Central memory CD4-positive, alpha-beta T cell (primary cell): Measurements from ENCODE around the gene FKBP8.

Experiments
- DNase-seq: peaks from one replicate; pipeline ENCODE4 v3.0.0; 2022

FKBP8 gene

GRCh38 chr19:18520848-18521691 is 22.3 kb downstream of the FKBP8 start:
- peak; percentile 21 for DNase-seq

GRCh38 chr19:18519962-18520847 is 23.2 kb downstream of the FKBP8 start:
- peak; percentile 60 for DNase-seq

- DNase-seq: no peak
Measured at GRCh38 chr19:18518639-18519038, 24.7 kb downstream of the FKBP8 start.

DNA sequence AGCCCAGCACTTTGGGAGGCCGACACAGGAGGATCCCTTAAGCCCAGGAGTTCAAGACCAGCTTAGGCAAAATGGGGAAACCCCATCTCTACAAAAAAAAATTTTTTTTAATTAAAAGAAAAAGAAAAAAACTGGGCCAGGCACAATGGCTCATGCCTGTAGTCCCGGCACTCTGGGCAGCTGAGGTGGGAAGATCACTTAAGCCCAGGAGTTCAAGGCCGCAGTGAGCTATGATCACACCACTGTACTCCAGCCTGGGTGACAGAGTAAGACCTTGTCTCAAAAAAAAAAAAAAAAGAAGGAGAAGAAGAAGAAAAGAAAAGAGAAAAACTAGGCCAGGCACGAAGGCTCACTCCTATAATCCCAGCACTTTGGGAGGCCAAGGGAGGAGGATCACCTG is 25.8 kb downstream of the FKBP8 start:
- no peak for DNase-seq

DNA sequence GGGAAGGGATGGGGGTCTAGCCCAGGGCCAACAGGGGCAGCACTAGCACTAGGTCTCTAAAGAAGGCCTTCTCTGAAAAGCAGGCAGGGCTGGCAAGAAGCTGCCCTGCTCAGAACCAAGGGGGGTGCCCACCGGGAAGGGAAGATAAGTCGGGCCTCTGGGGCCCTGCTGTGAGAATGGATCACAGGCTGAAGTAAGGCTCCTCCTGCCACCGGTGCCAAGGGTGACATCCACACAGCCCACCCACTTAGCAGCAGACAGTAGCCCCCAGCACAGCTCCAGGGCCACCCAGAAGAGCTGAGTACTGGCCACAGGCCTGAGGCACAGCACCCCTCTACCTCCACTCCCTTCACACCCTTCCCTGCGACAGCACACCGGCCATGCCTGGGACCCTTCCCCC is 27.4 kb downstream of the FKBP8 start:
- DNase-seq: no peak

DNA sequence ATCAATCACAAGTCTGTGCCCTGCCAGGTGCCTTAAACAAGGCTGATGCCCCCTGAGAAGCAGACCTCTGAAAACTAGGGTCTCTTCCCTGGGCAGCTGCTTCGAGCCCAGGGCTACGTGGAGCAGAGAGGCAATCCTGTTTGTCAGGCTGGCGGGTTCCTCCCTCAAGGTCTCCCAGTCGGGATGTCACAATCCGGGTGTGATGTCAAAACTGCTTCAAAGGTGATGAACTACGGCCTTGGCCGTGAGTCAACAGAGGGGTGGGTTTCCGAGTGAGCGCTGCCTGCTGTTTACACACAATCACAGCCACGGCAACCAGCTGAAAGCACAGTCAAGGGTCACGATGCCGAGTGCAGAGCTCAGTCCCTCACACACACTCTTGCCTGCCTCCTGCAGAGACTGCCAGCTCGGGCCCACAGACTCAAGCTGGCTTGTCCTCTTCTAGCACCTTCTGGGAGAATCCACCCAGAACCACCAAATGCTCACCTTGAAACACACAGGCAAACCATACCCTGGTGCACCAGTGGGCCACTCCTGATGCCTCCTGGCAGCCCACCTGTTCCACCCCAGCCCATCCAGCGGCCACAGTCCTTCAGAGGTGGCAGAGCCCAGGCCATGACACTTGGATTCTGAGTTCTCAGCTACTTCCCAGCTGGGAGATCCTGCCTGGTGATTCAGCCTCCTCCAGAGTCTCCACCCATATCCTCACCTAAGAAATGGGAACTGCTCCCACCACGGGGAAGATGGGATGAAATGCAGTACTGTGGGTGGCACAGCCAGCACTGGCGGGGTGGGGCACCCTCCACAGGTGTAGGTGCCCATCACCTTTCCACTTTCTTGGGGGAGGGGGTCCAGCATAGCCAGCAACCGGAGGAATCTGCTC is 28.3 kb downstream of the FKBP8 start:
- peak; percentile 43 for DNase-seq

DNA sequence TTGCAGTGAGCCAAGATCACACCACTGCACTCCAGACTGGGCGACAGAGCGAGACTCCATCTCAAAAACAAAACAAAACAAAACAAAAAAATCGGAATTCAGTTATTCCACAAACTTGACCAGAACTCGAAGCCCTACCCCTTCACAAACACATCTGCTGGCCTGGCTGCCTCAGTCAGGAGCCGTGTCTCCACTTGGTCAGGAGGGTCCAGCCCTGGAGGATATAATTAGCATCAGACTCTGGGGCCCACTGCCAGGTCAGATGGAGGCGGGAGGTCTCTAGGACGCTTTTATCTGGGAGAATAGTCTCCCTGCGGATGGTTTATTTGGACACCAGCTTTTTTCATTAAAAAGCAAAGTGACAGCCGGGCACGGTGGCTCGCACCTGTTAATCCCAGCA is 29.5 kb downstream of the FKBP8 start:
- DNase-seq: no peak

GRCh38 chr19:18510216-18510615 is 33.2 kb downstream of the FKBP8 start:
- DNase-seq: no peak

DNA sequence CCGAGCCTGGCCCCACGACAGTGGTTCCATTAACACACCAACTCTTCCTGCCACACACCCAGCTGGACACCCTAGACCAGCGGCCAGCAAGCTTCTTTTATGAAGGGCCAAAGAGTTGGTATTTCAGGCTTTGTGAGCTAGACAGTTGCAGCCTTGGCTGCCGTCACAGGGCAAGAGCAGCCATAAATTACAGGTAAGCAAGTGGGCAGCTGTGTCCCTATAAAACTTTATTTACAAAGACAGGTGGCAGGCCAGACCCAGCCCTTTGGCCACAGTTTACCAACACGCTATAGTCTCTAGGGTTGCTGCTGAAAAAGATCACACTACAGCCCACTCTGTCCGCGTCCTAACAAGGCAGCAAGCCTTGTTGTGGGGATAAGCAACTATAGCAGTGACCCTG is 34.8 kb downstream of the FKBP8 start:
- no peak for DNase-seq

DNA sequence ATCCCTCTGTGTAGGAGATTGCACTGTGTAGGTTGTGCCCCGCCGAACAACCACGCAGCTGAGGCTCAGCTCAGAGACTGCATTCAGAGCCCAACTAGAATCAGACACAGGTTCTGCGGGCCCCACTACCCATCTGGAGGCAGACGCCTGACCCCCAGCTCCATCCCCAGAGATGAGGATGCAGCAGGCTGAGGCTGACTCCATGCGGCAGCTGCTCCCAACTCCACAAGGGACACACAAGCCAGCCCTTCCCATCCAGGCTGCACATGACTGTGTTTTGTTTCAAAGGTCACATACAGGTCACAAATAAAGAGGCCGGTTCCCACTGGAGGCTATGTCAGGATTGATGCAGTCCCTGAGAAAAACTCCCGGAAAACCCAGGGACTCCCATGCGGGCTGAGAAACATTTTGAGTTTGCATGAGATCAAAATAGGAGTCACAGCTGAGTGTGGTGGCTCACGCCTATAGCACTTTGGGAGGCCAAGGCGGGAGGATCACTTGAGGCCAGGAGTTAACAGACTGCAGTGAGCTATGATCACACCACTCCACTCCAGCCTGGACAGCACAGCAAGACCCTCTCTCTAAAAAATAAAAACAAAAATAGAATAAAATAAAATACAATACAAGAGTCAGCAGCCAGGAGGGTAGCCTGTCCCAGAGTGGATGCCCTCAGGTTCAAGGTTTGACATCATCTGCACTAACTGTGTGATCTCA is 35.5 kb downstream of the FKBP8 start:
- DNase-seq: no peak

DNA sequence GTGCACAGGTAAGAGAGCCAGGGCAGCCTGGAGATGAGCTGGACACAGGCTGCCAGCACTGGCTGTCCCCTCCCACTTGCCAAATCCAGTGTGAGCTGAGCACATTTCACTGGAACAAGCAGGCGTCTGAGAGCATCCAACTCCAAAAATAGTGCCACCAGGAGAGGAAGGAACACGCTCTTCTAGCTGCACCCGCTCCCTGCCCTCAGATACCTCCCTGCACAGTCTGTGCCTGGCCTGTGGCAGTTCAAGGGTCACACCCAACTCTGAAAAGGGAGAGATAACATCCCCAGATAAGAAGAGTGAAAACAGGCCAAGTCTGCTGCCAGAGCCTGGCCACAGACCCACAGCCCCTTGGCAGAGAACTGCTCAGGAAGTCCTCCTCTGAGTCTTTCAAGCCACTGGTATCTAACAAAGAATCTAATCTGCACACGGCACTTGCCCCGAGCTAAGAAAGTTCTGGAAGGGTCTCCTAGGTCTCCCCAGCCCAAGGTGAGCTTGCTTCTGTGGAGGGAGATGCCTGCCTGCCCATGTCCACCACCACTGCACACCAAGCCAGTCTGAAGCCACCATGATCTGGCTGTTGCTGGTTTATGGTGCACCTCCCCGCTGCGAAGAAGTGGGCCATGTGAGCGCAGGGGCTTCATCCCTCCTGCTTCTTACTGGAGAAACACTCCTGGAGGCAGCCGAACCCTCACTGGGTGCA is 36.2 kb downstream of the FKBP8 start:
- DNase-seq: peak; percentile 53

DNA sequence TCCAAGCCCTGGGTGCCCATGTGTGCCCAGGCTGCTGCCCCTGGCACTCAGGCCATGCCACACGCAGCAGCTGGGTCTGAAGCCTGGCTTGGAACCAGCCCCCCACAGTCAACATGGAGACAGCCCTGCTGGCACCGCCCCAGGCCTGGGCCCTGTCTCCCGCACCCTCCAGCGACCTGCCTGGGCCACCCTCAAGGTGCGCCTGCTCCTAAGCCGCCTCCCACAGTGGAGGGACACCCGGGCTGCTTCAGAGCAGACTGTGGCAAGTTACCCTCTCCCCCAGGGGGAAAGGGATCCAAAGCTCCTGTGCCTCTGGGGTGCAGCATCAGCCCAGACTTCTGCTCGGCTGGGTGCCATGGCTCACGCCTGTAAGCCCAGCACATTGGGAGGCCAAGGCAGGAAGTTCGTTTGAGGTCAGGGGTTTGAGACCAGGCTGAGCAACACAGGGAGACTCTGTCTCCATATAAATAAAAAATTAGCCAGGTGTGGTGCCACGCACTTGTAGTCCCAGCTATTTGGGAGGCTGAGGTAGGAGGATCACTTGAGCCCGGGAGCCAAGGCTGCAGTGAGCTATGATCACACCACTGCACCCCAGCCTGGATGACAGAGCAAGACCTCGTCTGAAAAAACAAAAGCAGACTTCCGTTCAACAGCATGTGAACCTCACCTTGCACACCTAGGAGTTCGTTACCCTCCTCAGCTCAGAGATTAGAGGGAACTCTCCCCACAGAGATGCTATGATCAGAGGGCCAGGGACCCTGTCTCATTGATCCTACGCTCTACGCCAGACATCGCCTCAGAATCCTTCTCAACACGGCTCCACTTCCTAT is 37.1 kb downstream of the FKBP8 start:
- DNase-seq: peak; percentile 38

- DNase-seq: no peak
Measured at GRCh38 chr19:18504886-18505610, 38.3 kb downstream of the FKBP8 start.

DNA sequence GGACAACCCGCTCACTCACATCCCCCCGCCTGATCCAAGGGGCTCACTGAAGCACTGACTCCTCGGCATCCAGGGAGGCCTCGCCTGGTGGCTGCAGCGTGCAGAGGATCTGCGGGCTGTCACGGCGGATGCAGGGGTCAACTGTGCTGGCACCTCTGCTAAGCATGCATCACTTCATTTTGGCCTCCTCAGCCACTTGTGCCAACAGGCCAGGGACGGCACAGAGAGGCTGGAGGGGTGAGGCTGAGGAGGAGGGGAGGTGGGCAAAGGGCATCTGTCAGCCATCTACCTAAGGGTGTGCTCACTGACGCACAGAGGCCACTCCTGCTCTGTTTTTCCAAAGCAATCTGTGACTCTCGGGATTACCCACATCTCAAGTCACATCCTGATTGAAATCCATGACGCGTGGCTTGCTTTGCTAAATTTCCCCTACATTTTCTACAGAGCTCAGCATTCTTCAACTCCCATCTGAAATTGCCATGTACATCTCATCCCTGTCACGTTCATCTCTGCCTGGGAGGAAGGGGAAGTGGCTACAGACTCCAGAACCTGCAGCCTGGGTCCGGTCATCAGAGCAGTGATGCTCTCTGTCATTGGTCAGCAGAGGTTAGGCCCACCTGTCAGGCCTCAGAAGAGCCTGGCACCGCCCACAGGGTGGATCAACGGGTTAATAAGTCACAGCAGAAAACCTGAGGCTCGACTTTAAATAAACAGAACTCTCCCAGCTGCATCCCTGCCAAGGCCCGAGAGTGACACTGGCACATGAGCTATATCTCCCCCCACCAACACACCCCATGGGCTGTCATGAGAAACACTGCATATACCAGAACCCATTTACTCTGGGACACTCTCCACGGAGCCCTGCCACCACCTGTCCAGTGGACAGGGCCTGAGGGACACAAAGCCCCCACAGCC is 39.1 kb downstream of the FKBP8 start:
- DNase-seq: no peak

DNA sequence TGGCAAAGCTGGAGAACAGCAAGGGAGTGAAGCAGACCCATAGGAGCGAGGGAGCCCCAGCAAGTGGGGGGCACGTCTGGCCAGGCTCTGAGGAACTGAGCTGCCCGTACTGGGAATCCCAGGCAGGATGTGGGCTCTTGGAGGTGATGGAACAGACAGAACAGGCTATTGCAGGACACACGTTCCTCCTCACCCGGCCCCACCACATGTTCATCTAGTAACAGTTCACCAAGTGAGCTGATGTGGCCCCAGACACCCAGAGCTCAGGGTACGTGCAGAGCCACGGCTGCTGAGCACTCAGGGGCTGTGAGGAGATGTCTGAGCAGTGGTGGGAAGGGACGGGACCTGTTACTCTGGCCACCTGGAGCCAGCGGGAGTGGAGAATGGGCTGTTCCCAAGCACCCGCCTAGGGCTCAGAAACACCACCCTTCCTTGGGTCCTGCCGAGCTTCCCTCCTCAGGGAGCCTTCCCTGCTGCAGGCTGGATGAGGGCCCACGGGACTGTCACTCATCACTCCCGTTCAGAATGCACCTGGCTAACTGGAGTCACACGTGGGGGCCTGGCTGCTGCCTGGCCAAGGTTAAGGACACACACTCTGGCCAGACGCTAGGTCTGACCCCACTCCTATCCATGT is 39.9 kb downstream of the FKBP8 start:
- no peak for DNase-seq

DNA sequence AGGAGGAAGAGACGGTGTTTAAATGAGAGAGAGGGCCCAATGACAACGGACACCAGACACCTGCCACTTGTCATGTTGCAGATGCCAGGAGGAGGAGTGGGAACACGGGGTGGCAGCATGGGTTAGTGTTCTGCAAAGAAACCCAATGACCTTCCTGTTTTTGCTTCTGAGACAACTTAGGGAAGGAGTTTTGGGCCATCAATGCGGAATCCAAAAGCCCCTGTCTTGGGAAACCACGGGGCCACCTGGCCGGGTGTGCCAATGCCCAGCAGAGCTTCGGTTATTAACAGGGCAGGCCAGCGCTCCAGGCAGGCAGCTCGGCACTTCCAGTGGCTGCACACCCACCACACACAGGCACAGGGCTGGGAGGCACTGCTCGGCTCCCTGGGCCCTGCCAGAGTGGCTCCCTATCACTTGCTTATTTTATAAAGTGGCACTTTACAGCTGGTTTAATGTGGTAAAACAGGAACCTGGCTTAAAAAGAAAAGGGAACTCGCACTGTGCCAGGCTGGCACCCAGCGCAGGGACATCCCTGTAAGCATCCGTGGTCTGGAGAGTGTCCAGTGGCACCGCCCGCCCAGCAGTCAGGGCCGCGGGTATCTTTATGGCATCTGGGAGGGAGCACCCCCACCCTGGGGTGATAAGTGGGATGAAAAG is 40.6 kb downstream of the FKBP8 start:
- no peak for DNase-seq

DNA sequence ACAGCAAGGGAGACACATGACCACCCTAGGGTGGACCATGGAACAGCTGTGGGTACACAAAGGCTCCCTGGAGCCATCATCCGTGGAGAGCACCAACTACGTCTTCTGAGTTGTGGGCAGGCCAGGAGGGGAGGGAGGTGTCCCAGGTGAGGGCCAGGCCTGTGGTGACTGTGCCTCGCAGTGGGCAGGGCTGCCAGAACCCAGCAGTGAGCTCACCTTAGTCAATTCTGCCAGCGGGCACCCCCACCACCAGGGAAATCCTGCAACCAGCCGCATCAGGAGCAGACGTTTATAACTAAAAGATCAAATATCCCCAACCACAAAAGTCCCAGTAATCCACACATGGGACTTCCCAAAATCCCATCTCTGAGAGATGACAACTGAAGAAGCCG is 41.1 kb downstream of the FKBP8 start:
- no peak for DNase-seq

- DNase-seq: no peak
Measured at GRCh38 chr19:18501832-18502231, 41.5 kb downstream of the FKBP8 start.
